HG03196 (cell line): ENCODE measurements around the gene COX6A1.

Source experiments
- ATAC-seq: cut with Tn5 transposase; IDR thresholded peaks from one replicate; pipeline ENCODE4 v1.9.1; 2021; ENCODE audit not compliant: unreplicated experiment

COX6A1 gene

DNA sequence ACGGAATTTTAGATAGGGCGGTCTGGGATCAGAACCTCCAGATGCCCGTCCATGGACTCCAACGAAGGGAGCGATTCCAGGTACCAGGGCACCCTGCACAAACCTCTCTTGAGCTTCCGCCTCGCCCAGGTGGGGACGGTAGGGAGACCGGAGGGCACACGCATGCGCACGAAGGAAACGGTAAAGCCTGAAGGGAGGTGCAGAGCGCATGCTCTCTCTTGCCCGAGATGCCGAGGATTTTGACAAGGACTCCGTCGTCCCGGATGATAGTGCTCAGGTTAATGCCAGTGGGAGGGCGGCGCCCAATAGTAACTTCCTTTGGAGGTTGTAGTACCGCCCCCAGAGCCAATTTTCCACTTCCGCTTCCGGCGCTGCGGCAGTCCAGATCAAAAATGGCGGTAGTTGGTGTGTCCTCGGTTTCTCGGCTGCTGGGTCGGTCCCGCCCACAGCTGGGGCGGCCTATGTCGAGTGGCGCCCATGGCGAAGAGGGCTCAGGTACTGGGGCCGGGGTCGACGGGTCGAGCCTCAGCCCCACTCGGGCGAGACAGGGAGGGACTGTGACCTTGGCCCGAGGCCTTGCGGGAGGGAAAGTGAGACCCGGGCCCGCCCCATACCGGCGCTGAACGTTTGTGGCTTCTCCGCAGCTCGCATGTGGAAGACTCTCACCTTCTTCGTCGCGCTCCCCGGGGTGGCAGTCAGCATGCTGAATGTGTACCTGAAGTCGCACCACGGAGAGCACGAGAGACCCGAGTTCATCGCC is at the start of gene COX6A1:
TSS of gene COX6A1 (plus strand) at position 379 of the 760 bp plus-strand sequence. CDS start at position 393, 14 bp downstream.
- ATAC-seq, result peak; percentile 94

DNA sequence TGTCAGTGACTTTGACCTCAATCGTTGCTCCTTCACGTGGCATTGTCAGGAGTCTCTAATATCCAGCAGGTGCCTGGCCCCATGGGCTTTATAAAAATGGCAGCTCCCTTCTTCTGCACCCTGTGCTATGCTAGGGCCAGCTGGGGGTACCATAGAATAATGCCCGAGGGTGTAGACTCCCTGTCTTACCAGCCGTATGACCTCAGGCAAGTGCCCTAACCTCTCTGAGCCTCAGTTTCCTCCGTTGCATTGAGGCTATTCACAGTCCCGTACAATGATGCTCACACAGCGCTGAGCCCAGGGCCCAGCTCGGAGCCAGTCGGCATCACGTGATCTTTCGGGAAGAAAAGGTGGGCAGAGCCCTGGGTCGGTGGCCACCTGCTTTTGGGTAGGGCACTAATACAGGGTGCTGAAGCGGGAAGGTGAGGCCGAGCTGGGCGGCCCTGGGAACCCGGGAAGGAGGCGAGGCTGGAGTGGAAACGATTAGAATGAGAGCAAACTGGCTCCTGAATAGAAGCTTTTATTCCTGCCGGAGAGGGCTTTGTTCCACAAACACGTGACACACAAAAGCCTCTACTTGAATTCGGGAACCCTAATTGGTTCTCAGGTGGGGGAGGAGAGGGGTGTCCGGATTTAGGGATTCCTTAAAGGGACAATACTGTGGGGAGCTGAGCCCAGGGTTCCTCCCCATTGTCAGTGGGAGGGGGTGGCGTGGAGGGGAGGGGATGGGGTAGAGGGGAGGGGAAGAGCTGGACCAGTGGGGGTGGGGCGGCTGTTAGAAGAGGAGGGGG is 49.0 kb upstream of the COX6A1 start:
- ATAC-seq, result no peak

DNA sequence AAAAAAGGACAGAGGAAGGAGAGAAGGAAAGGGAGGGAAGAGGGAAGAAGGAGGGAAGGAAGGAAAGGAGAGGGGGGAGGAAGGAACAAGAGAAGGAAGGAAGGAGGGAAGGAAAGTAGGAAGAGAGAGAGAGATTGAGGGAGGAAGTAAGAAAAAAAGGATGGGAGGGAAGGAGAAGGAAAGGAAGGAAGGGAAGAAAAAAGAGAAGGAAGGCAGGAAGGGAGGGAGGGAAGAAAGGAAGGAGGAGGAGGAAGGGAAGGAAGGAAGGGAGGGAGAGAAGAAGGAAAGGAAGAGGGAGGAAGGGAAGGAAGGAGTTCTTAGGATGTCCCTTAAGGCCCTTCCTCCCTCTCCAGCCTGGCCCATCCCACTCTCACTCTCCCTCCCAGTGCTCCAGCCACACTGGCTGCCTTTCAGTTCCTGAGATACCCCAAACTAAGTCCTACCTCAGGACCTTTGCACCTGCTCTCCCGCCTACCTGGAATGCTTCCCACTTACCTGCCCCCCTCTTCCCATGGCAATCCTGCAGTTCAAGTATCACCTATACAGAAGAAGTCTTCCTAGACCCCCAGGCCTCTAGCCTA is 47.3 kb upstream of the COX6A1 start:
- no peak for ATAC-seq

DNA sequence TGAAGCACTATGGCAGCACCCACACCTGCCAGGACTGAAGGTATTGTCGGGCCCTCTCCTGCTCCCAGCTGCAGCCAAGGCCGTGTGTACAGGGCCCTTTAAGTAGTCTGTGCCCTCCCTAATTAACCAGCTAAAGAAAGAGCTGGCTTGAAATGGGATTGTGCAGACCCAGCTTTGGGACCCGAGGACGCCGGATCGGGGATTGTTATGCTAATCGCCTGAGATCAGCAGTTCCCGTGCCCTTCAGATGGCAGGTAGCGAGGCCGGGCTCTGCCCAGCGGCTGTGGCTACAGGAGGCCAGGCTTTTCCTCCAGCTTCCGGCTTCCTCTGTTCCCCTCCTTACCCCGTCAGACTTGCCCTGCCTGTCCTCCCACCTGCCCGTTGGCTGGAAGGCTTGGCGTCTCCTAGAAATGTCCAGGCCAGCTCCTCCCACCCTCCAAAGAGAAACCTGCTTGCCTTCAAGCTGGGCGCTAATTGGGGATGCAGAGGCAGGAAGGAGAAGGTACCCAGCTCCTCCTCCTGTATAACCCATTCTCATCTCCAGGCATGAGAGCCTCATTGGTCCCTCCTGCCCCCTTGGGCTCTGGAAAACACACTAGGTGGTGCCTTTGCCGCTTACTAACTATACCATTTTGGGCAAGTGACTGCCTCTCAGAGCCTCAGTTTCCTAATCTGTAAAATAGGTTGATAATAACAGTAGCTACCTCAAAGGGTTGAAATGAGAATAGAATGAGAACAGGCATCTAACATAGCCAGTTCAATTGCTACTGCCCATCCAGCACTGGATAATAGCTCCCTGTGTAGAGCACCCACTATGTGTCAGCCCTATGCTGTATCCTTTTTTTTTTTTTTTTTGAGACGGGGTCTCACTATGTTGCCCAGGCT is 43.2 kb upstream of the COX6A1 start:
- no peak for ATAC-seq

DNA sequence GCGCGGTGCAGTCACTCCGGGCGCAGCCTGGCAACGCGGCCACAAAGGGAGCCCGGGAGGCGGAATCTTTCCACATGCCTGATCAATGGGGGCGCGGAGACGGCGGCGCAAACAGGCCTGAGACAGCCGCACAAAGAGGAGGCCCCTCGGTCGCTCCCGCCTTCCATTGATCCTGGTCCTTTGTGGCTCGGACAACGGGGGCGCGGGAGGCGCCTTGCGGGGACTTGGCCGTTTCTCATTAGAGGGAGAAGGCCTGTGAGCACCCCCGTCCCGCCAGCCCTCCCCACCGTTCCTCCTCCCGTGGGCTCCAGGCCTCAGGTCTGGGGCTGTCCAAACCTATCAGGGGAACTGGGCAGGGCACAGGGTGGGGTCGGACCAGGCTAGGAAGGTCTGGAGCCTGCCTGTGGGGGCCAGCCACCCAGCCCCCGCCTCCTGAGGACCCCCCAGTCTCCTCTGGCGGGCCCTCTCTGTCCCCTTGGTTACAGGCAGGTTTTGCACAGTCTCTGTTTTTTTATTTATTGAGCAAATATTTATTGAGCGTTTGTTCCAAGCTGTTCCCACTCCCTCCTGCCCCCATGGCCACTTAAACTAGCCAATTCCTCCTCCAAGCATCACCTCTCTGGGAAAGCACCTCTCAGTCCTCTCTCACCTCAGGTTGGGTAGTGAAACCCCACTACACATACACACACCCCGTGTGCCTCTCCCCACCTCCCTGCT is 39.9 kb upstream of the COX6A1 start:
- no peak for ATAC-seq

DNA sequence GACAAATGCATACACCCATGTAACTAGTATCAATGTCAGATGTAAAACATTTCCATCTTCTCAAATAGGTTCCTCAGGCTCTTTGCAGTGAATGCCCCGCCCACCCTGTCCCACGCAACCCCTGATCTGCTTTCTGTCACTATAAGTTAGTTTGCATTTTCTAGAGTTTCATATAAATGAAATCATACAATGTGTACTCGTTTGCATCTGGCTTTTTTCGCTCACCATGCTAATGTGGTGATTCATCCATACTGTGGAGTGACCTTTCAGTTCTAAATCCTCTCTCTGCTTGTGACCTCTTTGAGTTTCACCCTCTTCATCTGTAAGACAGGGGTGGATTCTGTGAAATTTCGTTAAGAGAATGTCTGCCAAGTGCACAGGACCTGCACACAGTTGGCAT is 38.4 kb upstream of the COX6A1 start:
- ATAC-seq, result no peak

DNA sequence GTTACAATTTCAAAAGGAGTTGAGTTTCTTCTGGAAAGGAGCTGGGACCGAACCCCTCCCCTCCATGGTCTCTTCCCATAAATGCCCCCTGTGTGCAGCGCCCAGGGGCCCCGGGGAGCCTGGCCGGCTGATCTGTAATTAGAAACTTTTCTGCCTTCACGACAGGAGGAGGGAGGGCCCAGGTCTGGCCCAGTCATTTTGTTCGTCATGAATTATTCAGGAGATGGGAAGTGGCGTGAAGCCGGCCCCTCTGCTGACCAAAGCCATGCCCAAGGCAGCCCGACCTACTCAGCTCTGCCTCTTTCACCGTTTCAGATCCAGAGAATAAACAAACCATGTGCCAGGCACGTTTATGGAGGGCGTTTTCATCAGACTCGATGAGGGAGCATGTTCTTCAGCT is 35.7 kb upstream of the COX6A1 start:
- ATAC-seq, result no peak

DNA sequence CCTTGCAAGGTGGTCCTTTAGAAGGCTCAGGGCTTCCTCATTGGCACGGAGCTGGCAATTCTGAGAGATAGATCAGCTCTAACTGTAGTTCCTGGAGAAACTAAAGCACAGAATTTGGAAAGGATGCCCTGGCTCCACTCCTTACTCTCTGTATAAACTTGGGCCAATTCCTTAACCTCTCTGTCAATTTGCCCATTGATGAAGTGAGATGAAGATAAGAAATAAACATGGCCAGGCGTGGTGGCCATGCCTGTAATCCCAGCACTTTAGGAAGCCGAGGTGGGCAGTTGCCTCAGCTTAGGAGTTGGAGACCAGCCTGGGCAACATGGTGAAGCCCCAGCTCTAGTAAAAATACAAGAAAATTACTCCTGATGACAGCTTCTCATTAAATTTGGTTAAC is 34.0 kb upstream of the COX6A1 start:
- ATAC-seq, result no peak

DNA sequence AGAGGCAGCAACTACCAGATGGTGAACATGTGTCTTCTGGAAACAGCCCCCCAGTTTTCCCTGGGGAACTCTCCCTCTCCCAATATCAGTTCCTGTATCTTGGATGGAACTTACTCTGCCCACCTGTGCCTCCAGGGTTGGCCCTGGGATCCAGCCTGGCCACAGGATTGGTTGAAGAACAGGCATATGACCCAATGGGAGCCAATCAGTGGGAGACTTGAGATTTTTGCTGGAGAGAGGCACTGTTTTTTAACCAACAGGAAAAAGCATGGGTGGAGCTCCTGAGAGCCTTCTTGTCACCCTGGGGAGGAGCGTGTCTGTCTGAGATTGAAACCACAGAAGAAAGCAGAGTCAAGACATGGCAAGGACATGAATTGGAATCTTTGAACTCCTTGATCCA is 33.6 kb upstream of the COX6A1 start:
- no peak for ATAC-seq

DNA sequence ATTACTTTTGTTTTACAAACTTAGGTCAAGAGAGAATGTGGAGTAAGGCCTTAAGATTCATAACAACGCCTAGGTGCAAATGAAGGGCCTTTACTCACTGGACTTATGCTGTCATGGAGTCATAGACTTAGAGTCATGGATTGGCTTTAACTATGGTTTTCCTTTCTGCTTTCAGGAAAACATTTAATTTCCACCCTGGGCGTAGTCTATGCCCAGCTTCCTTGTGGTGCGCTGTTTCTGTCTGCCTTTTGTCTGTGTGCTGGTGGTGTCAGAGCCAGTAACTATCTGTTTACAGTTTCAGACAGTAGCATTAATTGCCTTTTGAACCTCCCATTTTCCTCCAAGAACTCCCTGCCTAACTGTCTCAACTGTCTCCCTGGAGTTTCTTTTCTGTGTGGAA is 31.8 kb upstream of the COX6A1 start:
- no peak for ATAC-seq

DNA sequence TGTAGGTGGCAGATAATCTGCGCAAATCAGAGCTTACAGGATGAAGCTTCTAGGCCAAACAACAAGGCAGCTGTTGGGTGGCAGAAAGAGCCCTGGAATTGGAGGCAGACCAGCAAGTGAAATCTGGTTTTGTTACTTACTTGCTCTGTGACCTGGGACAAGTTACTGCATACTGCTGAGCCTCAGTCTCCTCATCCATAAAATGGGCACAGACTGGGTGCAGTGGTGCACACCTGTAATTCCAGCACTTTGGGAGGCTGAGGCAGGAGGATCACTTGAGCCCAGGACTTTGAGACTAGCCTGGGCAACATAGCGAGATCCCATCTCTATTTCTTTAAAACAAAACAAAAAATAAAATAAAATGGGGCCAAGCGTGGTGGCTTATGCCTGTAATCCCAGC is 31.4 kb upstream of the COX6A1 start:
- no peak for ATAC-seq

DNA sequence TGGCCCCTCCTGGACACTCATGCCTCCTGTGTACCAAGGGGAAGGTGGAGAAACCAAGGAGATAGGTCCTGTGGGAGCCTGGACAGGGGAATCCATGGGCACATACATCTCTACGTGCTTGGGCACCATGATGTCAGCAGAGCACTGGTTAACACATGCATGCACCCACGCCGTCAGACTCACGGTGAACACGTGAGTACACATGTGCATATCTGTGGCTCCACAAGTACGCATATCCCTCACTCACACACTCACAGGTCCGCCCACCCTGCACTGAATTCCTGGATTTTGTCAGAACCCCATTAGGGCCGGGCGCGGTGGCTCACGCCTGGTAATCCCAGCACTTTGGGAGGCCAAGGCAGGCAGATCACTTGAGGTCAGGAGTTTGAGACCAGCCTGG is 29.1 kb upstream of the COX6A1 start:
- ATAC-seq, result no peak

DNA sequence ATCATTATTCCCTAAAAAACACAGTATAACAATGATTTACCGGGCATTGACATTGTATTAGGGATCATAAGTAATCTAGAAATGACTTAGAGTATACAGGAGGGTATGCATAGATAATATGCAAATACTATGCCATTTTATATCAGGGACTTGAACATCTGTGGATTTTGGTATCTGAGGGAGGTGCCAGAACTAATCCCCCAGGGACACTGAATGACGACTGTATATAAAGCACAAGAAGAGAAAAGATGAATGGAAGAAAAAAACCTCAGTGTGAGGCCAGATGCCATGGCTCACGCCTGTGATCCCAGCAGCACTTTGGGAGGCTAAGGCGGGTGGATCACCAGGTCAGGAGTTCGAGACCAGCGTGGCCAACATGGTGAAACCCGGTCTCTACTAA is 25.5 kb upstream of the COX6A1 start:
- ATAC-seq, result no peak

DNA sequence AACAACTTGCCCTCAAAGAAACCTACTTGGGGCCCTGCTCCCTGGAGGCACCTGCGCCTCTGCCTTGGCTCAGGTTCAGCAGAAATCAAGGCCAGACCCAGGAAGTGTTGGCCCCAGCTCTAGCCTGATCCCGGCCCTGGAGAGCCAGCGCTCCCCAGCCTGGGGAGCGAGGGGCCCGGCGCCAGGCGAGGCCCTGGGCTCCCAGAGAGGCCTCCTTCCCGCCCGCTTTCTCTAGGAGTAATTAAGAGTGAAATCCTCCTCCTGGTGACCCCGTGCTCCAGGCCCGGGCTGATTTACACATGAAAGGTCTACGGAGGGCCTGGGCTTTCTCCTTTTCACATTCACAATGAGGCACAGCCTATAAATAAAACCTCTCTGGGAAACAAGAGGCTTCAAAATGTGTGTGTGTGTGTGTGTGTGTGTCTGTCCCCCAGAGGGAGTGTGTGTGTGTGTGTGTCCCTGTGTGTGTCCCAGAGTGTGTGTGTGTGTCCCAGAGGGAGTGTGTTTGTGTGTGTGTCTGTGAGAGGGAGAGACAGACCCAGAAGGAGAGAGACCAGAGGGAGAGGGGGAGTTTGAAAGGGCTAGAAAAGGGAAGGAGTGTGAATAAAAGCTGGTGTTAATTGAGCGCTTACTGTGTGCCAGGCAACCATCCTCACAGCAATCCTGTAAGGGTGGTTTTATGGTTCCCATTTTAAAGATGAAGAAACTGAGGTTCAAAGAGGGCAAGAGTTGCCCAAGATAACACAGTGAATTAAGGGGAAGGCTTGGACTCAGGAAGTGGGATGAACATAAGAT is 23.8 kb upstream of the COX6A1 start:
- ATAC-seq, result no peak

DNA sequence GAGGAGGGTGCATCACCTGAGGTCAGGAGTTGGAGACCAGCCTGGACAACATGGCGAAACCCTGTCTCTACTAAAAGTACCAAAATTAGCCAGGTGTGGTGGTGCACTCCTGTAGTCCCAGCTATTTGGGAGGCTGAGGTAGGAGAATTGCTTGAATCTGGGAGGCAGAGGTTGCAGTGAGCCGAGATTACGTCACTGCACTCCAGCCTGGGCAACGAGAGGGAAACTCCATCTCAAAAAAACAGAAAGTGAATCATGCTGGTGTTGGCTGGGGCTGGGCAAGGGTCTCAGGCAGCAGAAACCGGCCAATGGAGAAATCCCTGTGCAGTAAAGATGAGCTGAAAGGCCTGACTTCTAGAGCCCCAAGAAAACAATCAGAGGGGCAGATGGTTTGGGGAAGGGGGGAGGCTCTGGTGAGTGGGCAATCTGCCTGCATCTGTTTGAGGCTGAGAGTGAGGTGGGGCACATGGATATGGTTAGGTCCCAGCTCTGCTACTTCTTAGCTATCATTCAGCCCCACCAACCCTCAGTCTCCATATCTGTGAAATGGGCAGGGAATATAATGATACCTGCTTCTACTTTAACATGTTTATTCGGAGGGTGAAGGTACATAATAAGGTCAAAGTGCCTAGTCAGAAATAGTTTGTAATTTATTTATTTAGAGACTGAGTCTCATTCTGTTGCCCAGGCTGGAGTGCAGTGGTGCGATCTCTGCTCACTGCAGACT is 21.3 kb upstream of the COX6A1 start:
- no peak for ATAC-seq

DNA sequence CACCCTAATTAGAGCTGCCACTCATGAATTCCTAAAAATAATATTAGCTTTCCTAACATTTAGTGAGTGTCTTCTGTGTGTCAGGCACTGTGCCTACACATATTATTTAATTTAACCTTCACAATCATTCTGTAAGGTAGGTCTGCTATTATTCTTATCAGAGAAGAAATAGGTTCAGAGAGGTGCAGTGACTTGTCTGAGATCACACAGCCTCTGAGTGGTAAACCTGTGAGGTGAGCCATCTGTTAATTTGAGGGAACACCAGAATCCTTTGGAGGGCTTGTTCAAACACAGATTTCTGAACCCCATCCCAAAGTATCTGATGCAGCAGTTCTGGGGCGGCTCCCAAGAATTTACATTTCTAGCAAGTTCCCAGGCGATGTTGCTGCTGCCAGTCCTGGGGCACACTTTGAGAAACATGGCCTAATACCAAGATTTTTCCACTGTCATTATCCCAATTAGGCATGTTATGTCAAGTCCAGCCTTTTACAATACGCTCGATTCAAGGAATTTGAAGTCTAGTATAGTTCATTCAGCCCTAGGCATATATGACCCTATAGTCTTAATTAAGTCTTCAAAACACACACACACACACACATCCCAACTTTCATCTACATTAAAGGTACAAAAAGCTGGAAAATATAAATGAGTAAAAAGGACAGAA is 19.9 kb upstream of the COX6A1 start:
- ATAC-seq, result no peak

DNA sequence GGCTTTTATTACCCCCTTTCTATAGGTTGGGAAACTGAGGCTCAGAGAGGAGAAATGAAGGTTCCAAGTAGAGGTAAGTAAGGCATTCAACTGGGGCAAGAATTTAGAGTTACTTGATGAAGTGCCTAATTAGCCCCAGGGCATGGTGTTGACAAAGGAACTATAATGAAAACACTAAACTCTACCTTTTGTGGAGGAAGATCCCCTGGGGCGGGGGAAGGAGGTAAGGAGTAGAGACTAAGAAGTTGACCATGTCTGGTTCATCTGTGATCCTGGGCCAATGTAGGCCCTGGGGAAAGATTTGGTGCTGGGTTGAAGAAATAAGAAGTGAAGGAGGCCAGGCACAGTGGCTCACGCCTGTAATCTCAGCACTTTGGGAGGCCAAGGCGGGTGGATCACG is 16.2 kb upstream of the COX6A1 start:
- no peak for ATAC-seq

DNA sequence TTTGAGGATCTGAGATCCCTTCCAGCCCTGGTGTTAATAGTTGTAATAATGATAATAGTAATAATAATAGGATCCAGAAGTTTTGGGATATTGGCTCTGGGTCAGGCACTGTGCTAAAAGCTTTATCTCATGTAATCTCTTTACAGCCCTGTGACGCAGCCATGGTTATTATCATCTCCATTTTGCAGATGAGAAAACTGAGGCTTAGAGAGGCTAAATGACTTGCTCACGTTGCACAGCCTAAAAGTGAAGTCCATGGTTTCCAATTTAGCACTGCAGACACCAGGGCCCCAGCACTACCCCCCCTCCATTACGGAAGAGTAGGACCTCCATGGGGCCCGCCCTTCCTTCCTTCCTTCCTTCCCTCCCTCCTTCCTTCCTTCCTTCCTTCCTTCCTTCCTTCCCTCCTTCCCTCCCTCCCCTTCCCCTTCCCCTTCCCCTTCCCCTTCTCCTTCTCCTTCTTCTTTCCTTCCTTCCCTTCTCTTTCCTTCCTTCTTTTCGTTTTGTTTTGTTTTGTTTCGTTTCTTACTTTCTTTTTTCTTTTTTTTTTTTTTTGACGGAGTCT is 14.9 kb upstream of the COX6A1 start:
- no peak for ATAC-seq
